CD4-positive, alpha-beta memory T cell (primary cell): Measurements from ENCODE around the gene CEP135. TPM values are rescaled to one million over a fixed set of nuclear protein-coding genes. Genes with fewer than 3 reads are reported as not detected.

ENCODE experiments used
- CTCF ChIA-PET: fragments of 350-600 bp; sonication (Branson Sonifier 250); formaldehyde crosslinking; loops from one replicate; lab custom pipeline; 2021; ENCODE audit warnings: inconsistent platforms; ENCODE audit not compliant: partially characterized antibody; lab: Charles Lee
- POLR2A ChIA-PET: fragments of 350-600 bp; sonication (Branson Sonifier 250); formaldehyde crosslinking; loops from one replicate; lab custom pipeline; 2021; ENCODE audit not compliant: partially characterized antibody; lab: Charles Lee
- DNase-seq, 5 donors: peaks; one replicate each; pipeline versions ENCODE4 v3.0.0 to v3.0.0-alpha.2; 2020 to 2022; ENCODE audit warnings: mixed read lengths in 1 of 5
- H3K27ac ChIP-seq: one replicate; pipeline ENCODE4 v1.7.0; 2013; ENCODE audit warnings: low read depth, low read length
- H3K27me3 ChIP-seq: 2 replicates; pipeline ENCODE4 v1.7.0; 2013; ENCODE audit warnings: mild to moderate bottlenecking, low read length, moderate library complexity; ENCODE audit not compliant: insufficient read depth
- H3K36me3 ChIP-seq: 2 replicates; pipeline ENCODE4 v1.7.0; 2013; ENCODE audit warnings: mild to moderate bottlenecking, low read length, moderate library complexity; ENCODE audit not compliant: insufficient read depth
- H3K4me1 ChIP-seq: 2 replicates; pipeline ENCODE4 v1.7.0; 2013; ENCODE audit warnings: mild to moderate bottlenecking, low read length, moderate library complexity; ENCODE audit not compliant: insufficient read depth
- H3K4me3 ChIP-seq, 2 donors: one replicate each; pipeline ENCODE4 v1.7.0; 2013; ENCODE audit warnings: low read length in 2 of 2, mild to moderate bottlenecking in 1 of 2
- H3K9me3 ChIP-seq, 2 donors: one replicate each; pipeline ENCODE4 v1.7.0; 2013; ENCODE audit warnings: low read length in 2 of 2, control low read depth in 1 of 2; ENCODE audit not compliant: control insufficient read depth in 1 of 2
- H3K27ac Mint-ChIP-seq, 7 donors: one replicate each; pipeline ENCODE4 v1.8.0; 2020 to 2021; ENCODE audit warnings: mixed read lengths in 7 of 7, mild to moderate bottlenecking in 6 of 7, inconsistent platforms in 3 of 7, moderate library complexity in 3 of 7
- H3K27me3 Mint-ChIP-seq, 2 donors: one replicate each; pipeline ENCODE4 v1.8.0; 2020 to 2021; ENCODE audit warnings: mixed read lengths in 2 of 2
- H3K36me3 Mint-ChIP-seq, 2 donors: one replicate each; pipeline ENCODE4 v1.8.0; 2020 to 2021; ENCODE audit warnings: mixed read lengths in 2 of 2, inconsistent platforms in 1 of 2, mild to moderate bottlenecking in 1 of 2
- H3K4me1 Mint-ChIP-seq, 4 donors: one replicate each; pipeline ENCODE4 v1.8.0; 2020 to 2021; ENCODE audit warnings: mixed read lengths in 4 of 4, mild to moderate bottlenecking in 1 of 4
- H3K4me3 Mint-ChIP-seq, 8 donors: one replicate each; pipeline ENCODE4 v1.8.0; 2020 to 2021; ENCODE audit warnings: mixed read lengths in 8 of 8, mild to moderate bottlenecking in 7 of 8, moderate library complexity in 6 of 8, inconsistent platforms in 3 of 8
- H3K9me3 Mint-ChIP-seq, 8 donors: one replicate each; pipeline ENCODE4 v1.8.0; 2020 to 2021; ENCODE audit warnings: mixed read lengths in 8 of 8, mild to moderate bottlenecking in 5 of 8, inconsistent platforms in 3 of 8, moderate library complexity in 1 of 8
- intact Hi-C: fragments of 100-400 bp; cut with micrococcal nuclease; formaldehyde crosslinking; loops from one replicate; pipeline ENCODE4 v1.15.1; 2023
- polyA plus RNA-seq, 2 donors: library from polyadenylated mRNA; unstranded; fragments of 300-500 nt; fragmentation: Illumina TruSeq; gene quantifications; one replicate each; pipeline ENCODE4 v1.2.3, GENCODE V29; 2021
- total RNA-seq, 2 experiments: library from RNA; stranded (reverse); gene quantifications; one replicate each; pipeline ENCODE4 v1.2.3, GENCODE V29; 2021

Gene CEP135
- total and polyA plus RNA-seq, 4 experiments from 2014 or later: 8.6 to 35.9 (median 22.7) TPM

DNA sequence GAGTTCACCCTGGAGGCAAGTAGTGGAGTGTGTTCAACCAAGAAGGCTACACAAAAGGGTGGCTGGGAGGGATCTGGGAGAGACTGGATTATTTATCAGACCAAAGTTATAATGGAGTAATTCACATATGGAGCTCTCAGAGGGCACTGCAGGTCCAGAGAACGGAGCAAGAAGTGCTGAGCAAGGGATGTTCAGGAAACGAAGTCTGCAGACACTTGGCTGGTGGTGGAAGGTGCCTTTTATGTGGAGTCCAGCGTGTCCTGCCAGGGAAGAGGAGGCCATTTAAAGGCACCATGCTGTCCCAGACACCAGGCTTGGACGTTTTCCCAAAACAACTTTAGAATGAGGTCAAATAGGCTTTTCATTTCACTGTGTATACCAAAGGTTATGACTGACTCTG is 130.1 kb downstream of the CEP135 start:
- no peak overlapping the region for H3K27ac ChIP-seq
- Mint-ChIP-seq H3K4me1 (no peaks in the 10 kb centered on the region), H3K4me3 (no peak overlapping the region), H3K36me3 (no peaks in the 10 kb centered on the region), H3K9me3 (peaks cover 0 to 1% (median 0%) of the 10 kb centered on the region in 8 donors), H3K27ac (no peak overlapping the region), H3K27me3 (peaks cover 0 to 5% of the 10 kb centered on the region in 2 donors)
- H3K4me3 ChIP-seq: no peak overlapping the region
- H3K9me3 ChIP-seq: no peaks in the 10 kb centered on the region
- no peaks in the 10 kb centered on the region for H3K36me3 ChIP-seq
- intact Hi-C loops: no loop called here
- CTCF ChIA-PET: interaction anchor here (0.6 kb wide), 1 partner anchor 13 kb away, joined by 3 read pairs; no protein-coding TSS in a partner anchor
- H3K27me3 ChIP-seq: no peaks in the 10 kb centered on the region
- no peaks in the 10 kb centered on the region for H3K4me1 ChIP-seq
- DNase-seq: no peak
- POLR2A ChIA-PET: no interaction called here

- H3K4me1 ChIP-seq: no peaks in the 10 kb centered on the region
- DNase-seq: no peak
- no peak overlapping the region for H3K27ac Mint-ChIP-seq
- H3K36me3 Mint-ChIP-seq: no peaks in the 10 kb centered on the region
- no peak overlapping the region for H3K4me3 ChIP-seq
- no peak overlapping the region for H3K27ac ChIP-seq
- ChIA-PET POLR2A (no interaction called here), CTCF (no interaction called here)
- intact Hi-C loops: no loop called here
- H3K36me3 ChIP-seq: no peaks in the 10 kb centered on the region
- H3K9me3 Mint-ChIP-seq: peaks cover 0 to 1% (median 0%) of the 10 kb centered on the region in 8 donors
- H3K4me3 Mint-ChIP-seq: no peak overlapping the region
- H3K4me1 Mint-ChIP-seq: no peaks in the 10 kb centered on the region
- H3K27me3 Mint-ChIP-seq: peaks cover 0 to 5% of the 10 kb centered on the region in 2 donors
- H3K9me3 ChIP-seq: no peaks in the 10 kb centered on the region
- H3K27me3 ChIP-seq: no peaks in the 10 kb centered on the region
These were observed 131.6 kb downstream of the CEP135 start for GRCh38 chr4:56080384-56080783.

DNA sequence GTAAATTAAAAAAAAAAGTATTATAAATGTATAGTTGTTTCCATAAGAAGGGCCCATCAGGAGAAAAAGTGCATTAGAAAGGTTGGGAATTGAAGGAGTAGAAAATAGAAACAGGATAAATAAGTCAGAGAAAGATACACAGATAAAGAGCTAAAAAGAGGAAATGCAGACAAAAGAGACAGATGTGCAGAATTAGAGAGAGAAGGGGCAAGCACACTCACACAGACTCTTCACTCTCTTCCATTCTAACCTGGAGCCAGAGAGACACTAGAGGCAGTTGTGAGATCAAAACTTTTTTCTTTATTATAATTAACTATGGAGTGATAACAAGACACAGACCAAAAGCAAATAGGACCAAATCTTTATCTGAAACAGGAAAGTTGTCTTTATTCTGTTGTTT is 134.1 kb downstream of the CEP135 start:
- Histone ChIP-seq H3K4me3 (no peak overlapping the region), H3K27me3 (no peaks in the 10 kb centered on the region), H3K9me3 (no peaks in the 10 kb centered on the region), H3K36me3 (no peaks in the 10 kb centered on the region), H3K4me1 (no peaks in the 10 kb centered on the region), H3K27ac (no peak overlapping the region)
- ChIA-PET POLR2A (no interaction called here), CTCF (no interaction called here)
- H3K27me3 Mint-ChIP-seq: peaks cover 0 to 5% of the 10 kb centered on the region in 2 donors
- intact Hi-C loops: no loop called here
- no peak overlapping the region for H3K27ac Mint-ChIP-seq
- peaks cover 0 to 1% (median 0%) of the 10 kb centered on the region in 8 donors for H3K9me3 Mint-ChIP-seq
- no peaks in the 10 kb centered on the region for H3K4me1 Mint-ChIP-seq
- no peak for DNase-seq
- H3K4me3 Mint-ChIP-seq: no peak overlapping the region
- H3K36me3 Mint-ChIP-seq: no peaks in the 10 kb centered on the region

Other genes starting within 250 kb of the CEP135 start
- gene EXOC1L, start 129.2 kb upstream of the CEP135 start, total RNA-seq: not detected
- gene EXOC1L, start 129.2 kb upstream of the CEP135 start, polyA plus RNA-seq: not detected
- gene EXOC1, start 95.3 kb upstream of the CEP135 start, total RNA-seq: 10 to 100 TPM; 41.9 to 50.7 TPM
- 10 to 100 TPM in 1 of 2 donors, 1 to 10 TPM in 1; 9.4 to 20.9 TPM for gene EXOC1, start 95.3 kb upstream of the CEP135 start, polyA plus RNA-seq